SK-N-MC (cell line): Measurements from ENCODE around the gene HSP90AB1.

Experiments used
- DNase-seq: peaks from one replicate; pipeline ENCODE4 v3.0.0-alpha.2; 2011; ENCODE audit warnings: low read depth, low spot score
- H3K27ac ChIP-seq: fragments of 200-600 bp; sonication (generic); 2 replicates; pipeline ENCODE4 v1.5.1; 2016; ENCODE audit warnings: mixed run types
- H3K36me3 ChIP-seq: fragments of 200-600 bp; sonication (generic); 2 replicates; pipeline ENCODE4 v1.6.1; 2017; ENCODE audit warnings: antibody characterized with exemption, low read length, mixed read lengths; ENCODE audit not compliant: insufficient read depth
- H3K4me3 ChIP-seq: fragments of 200-600 bp; sonication (generic); 2 replicates; pipeline ENCODE4 v1.5.1; 2016
- H3K9ac ChIP-seq: fragments of 200-600 bp; sonication (generic); 2 replicates; pipeline ENCODE4 v1.8.0; 2017; ENCODE audit warnings: mixed run types, mixed read lengths; ENCODE audit not compliant: insufficient read length
- H3K9me3 ChIP-seq: fragments of 200-600 bp; sonication (generic); 2 replicates; pipeline ENCODE4 v1.6.1; 2017; ENCODE audit warnings: low read depth, mild to moderate bottlenecking, antibody characterized with exemption, low read length, moderate library complexity, mixed read lengths
- EZH2 ChIP-seq: fragments of 200-600 bp; sonication (generic); IDR thresholded peaks from one replicate; pipeline ENCODE4 v1.6.1; 2017; ENCODE audit warnings: antibody characterized with exemption
- FOXP2 ChIP-seq: optimal IDR thresholded peaks from 2 replicates; pipeline ENCODE3; 2011; ENCODE audit warnings: mild to moderate bottlenecking, moderate library complexity; ENCODE audit not compliant: insufficient read depth; ENCODE audit errors: extremely low read length, control extremely low read depth
- POLR2AphosphoS5 ChIP-seq: IDR thresholded peaks from 2 replicates; pipeline ENCODE4 v1.6.1; 2012; ENCODE audit warnings: mild to moderate bottlenecking, low read depth, low read length, borderline replicate concordance

HSP90AB1 gene

GRCh38 chr6:44301782-44302564 lies 55.1 kb downstream of the HSP90AB1 start:
- H3K4me3 ChIP-seq, result no peak overlapping the region
- no peak for DNase-seq
- no peak overlapping the region for H3K9ac ChIP-seq
- no peak overlapping the region for H3K27ac ChIP-seq
- H3K9me3 ChIP-seq, result no peaks in the 10 kb centered on the region
- peaks cover 44% of the 10 kb centered on the region; the same call in 1 of the 2 replicates for H3K36me3 ChIP-seq
- no peak for TF ChIP-seq EZH2
- TF ChIP-seq POLR2AphosphoS5, result no peak
- no peak for TF ChIP-seq FOXP2

GRCh38 chr6:44302856-44303255 lies 56.0 kb downstream of the HSP90AB1 start:
- TF ChIP-seq FOXP2 (no peak), POLR2AphosphoS5 (no peak), EZH2 (no peak)
- DNase-seq, result no peak
- Histone ChIP-seq H3K27ac (no peak overlapping the region), H3K4me3 (no peak overlapping the region), H3K9me3 (no peaks in the 10 kb centered on the region), H3K36me3 (peaks cover 47% of the 10 kb centered on the region; the same call in 1 of the 2 replicates), H3K9ac (no peak overlapping the region)
